Colonic mucosa (tissue), 4 donors: ENCODE data around the gene ARHGEF3. TPM values are rescaled to one million over a fixed set of nuclear protein-coding genes. Genes with fewer than 3 reads are reported as not detected.
A peak's percentile ranks its signal among the peaks of the same experiment; 100 is the strongest.

Experiments used
- DNase-seq: peaks from one replicate; pipeline ENCODE4 v3.0.0-alpha.2; 2020
- H3K27ac ChIP-seq: fragments of 200-600 bp; one replicate; pipeline ENCODE4 v1.8.0; 2021
- H3K27me3 ChIP-seq: fragments of 200-600 bp; one replicate; pipeline ENCODE4 v1.8.0; 2021
- H3K36me3 ChIP-seq: fragments of 200-600 bp; one replicate; pipeline ENCODE4 v1.8.0; 2021
- H3K4me1 ChIP-seq: fragments of 200-600 bp; one replicate; pipeline ENCODE4 v1.8.0; 2021; ENCODE audit warnings: mild to moderate bottlenecking
- H3K4me3 ChIP-seq: fragments of 200-600 bp; one replicate; pipeline ENCODE4 v1.8.0; 2021
- H3K9ac ChIP-seq, 2 donors: one replicate each; pipeline ENCODE4 v1.7.0; 2013; ENCODE audit warnings: control low read depth in 2 of 2, low read depth in 2 of 2, low read length in 2 of 2
- H3K9me3 ChIP-seq: fragments of 200-600 bp; one replicate; pipeline ENCODE4 v1.8.0; 2021
- CTCF ChIP-seq: fragments of 200-600 bp; IDR thresholded peaks from one replicate; pipeline ENCODE4 v1.8.0; 2022; ENCODE audit warnings: antibody characterized with exemption, mild to moderate bottlenecking
- intact Hi-C: fragments of 100-400 bp; cut with DNase I; formaldehyde crosslinking; loops from one replicate; pipeline ENCODE4 v1.14.1; 2022
- total RNA-seq, 2 donors: library from RNA; stranded (reverse); fragmentation: NEBNext Ultra II Directional in 1 of 2; extraction: Animal tissue kit (Norgen Biotek cat#: 25700) in 1 of 2; gene quantifications; one replicate each; pipeline ENCODE4 v1.2.1, GENCODE V29; 2021
- donor health status: healthy.
- donor health status: DM: no; HTN: no; CAD: no.
- donor health status: DM: no; HTN: no; CAD: no.

The ARHGEF3 gene
- total RNA-seq, 2 donors from 2014 or later = 10.2 to 14.7 TPM

GRCh38 chr3:56802378-56802745 lies 613 bp upstream of the ARHGEF3 start:
- H3K4me1 ChIP-seq = peaks cover 4% of the 10 kb centered on the region
- intact Hi-C loops = no loop called here

GRCh38 chr3:56800832-56801661 lies 702 bp downstream of the ARHGEF3 start:
- H3K9me3 ChIP-seq = no peaks in the 10 kb centered on the region
- H3K27me3 ChIP-seq = no peaks in the 10 kb centered on the region
- TF ChIP-seq CTCF = no peak
- no peaks in the 10 kb centered on the region for H3K36me3 ChIP-seq
- H3K27ac ChIP-seq = peak overlapping the region; percentile 53
- H3K4me1 ChIP-seq = peaks cover 4% of the 10 kb centered on the region
- intact Hi-C loops = loop anchor here (2.0 kb wide), 1 partner anchor 98 kb away; no protein-coding TSS in a partner anchor
- DNase-seq = no peak
- H3K9ac ChIP-seq = peak overlapping the region; percentile 68 to 83
- H3K4me3 ChIP-seq = peak overlapping the region; percentile 85

More at GRCh38 chr3:56802378-56802745, 613 bp upstream of the ARHGEF3 start:
- DNase-seq = no peak
- TF ChIP-seq CTCF = no peak
- Histone ChIP-seq H3K36me3 (no peaks in the 10 kb centered on the region), H3K27ac (no peak overlapping the region), H3K9me3 (no peaks in the 10 kb centered on the region), H3K9ac (peak overlapping the region in 1 of 2 donors; percentile 48), H3K4me3 (peak overlapping the region; percentile 85), H3K27me3 (no peaks in the 10 kb centered on the region)

GRCh38 chr3:56800130-56800831 lies 1.5 kb downstream of the ARHGEF3 start:
- Histone ChIP-seq H3K9ac (peak overlapping the region in 1 of 2 donors; percentile 83), H3K36me3 (no peaks in the 10 kb centered on the region), H3K4me3 (peak overlapping the region; percentile 85), H3K4me1 (peaks cover 9% of the 10 kb centered on the region), H3K27me3 (no peaks in the 10 kb centered on the region), H3K27ac (peak overlapping the region; percentile 3), H3K9me3 (no peaks in the 10 kb centered on the region)
- DNase-seq = peak; percentile 40
- intact Hi-C loops = loop anchor here (2.0 kb wide), 1 partner anchor 97 kb away; no protein-coding TSS in a partner anchor
- no peak for TF ChIP-seq CTCF

- peak; percentile 56 for TF ChIP-seq CTCF
- Histone ChIP-seq H3K4me1 (peaks cover 10% of the 10 kb centered on the region), H3K36me3 (no peaks in the 10 kb centered on the region), H3K4me3 (no peak overlapping the region), H3K9me3 (no peaks in the 10 kb centered on the region), H3K27ac (peak overlapping the region; percentile 3), H3K9ac (peak overlapping the region; percentile 53 to 56), H3K27me3 (no peaks in the 10 kb centered on the region)
- intact Hi-C loops = no loop called here
- no peak for DNase-seq
Measured at GRCh38 chr3:56799251-56799882, 2.4 kb downstream of the ARHGEF3 start.

GRCh38 chr3:56796996-56797395 lies 4.8 kb downstream of the ARHGEF3 start:
- intact Hi-C loops = no loop called here
- Histone ChIP-seq H3K9ac (no peak overlapping the region), H3K36me3 (no peaks in the 10 kb centered on the region), H3K27me3 (no peaks in the 10 kb centered on the region), H3K4me1 (peaks cover 5% of the 10 kb centered on the region), H3K9me3 (no peaks in the 10 kb centered on the region), H3K4me3 (no peak overlapping the region), H3K27ac (no peak overlapping the region)
- TF ChIP-seq CTCF = no peak
- DNase-seq = no peak
